A549 (cell line): ENCODE results near the gene COMMD9. TPM values are rescaled to one million over a fixed set of nuclear protein-coding genes. Genes with fewer than 3 reads are reported as not detected.

Source experiments
- ATAC-seq, 2 experiments: fragments of 200-7000 bp in 1 of 2; fragments of >200 bp in 1 of 2; cut with Nextera tagmentation in 1 of 2; cut with Tn5 transposase in 1 of 2; 3 replicates each; pipeline versions ENCODE4 v1.8.0 to v1.9.1; 2018 to 2020; ENCODE audit warnings: mild to moderate bottlenecking in 1 of 2, moderate library complexity in 1 of 2
- CTCF ChIA-PET: fragments of 300-600 bp; sonication (Branson Sonifier 250); formaldehyde crosslinking; extraction: SDS; loops from one replicate; lab custom pipeline; 2021; ENCODE audit warnings: antibody characterized with exemption, inconsistent platforms; lab: Yijun Ruan, JAX
- POLR2A ChIA-PET: fragments of 350-600 bp; formaldehyde crosslinking; extraction: SDS; loops from one replicate; lab custom pipeline; 2021; ENCODE audit warnings: antibody characterized with exemption, inconsistent platforms; lab: Yijun Ruan, JAX
- DNase-seq, 2 experiments: peaks; one replicate each; pipeline versions ENCODE4 v3.0.0 to v3.0.0-alpha.2; 2011 to 2016; ENCODE audit warnings: low read depth in 1 of 2, low spot score in 1 of 2
- FAIRE-seq: peaks from 2 replicates; lab custom pipeline; 2011; peaks lifted over from hg19 to GRCh38; lab: Jason Lieb, UNC
- H3K27ac ChIP-seq, 2 experiments: fragments of >200 bp; sonication (Bioruptor Twin); formaldehyde crosslinking; 3 replicates each; pipeline ENCODE4 v1.5.1; 2016 to 2017
- H3K4me1 ChIP-seq: fragments of >200 bp; sonication (Bioruptor Twin); formaldehyde crosslinking; 3 replicates; pipeline ENCODE4 v1.6.1; 2016
- H3K4me2 ChIP-seq: fragments of >200 bp; sonication (Bioruptor Twin); formaldehyde crosslinking; 3 replicates; pipeline ENCODE4 v1.6.1; 2016
- H3K4me3 ChIP-seq: fragments of >200 bp; sonication (Bioruptor Twin); formaldehyde crosslinking; 3 replicates; pipeline ENCODE4 v1.5.1; 2016
- H3K9me3 ChIP-seq: fragments of >200 bp; sonication (Bioruptor Twin); formaldehyde crosslinking; 3 replicates; pipeline ENCODE4 v1.6.1; 2016
- BCL3 ChIP-seq: fragments of >200 bp; sonication (Bioruptor Twin); formaldehyde crosslinking; IDR thresholded peaks from 3 replicates; pipeline ENCODE4 v1.6.1; 2016
- CEBPB ChIP-seq, 2 experiments: fragments of >200 bp in 1 of 2; sonication (Bioruptor Twin) in 1 of 2; formaldehyde crosslinking in 1 of 2; IDR thresholded peaks; 2 replicates each; pipeline ENCODE4 v1.6.1; 2012 to 2016
- E2F6 ChIP-seq: IDR thresholded peaks from 2 replicates; pipeline ENCODE4 v1.6.1; 2012; ENCODE audit warnings: low read depth, borderline replicate concordance
- EHF ChIP-seq: fragments of 250-450 bp; sonication (Bioruptor Pico); IDR thresholded peaks from 2 replicates; pipeline ENCODE4 v1.5.0; 2020; ENCODE audit warnings: mild to moderate bottlenecking
- ELK1 ChIP-seq: fragments of 150-350 bp; IDR thresholded peaks from 2 replicates; pipeline ENCODE4 v1.6.1; 2014; ENCODE audit warnings: low read depth, mild to moderate bottlenecking, low read length
- EP300 ChIP-seq, 2 experiments: fragments of >200 bp; sonication (Bioruptor Twin); formaldehyde crosslinking; IDR thresholded peaks; 2 replicates in 1 of 2; 3 replicates in 1 of 2; pipeline ENCODE4 v1.6.1; 2016 to 2017
- HES2 ChIP-seq: fragments of >200 bp; sonication (Bioruptor Twin); formaldehyde crosslinking; IDR thresholded peaks from 2 replicates; pipeline ENCODE4 v1.6.1; 2016
- HMGXB4 ChIP-seq: fragments of 250-450 bp; sonication (Bioruptor Pico); IDR thresholded peaks from 2 replicates; pipeline ENCODE4 v1.5.0; 2021; ENCODE audit warnings: mild to moderate bottlenecking, moderate library complexity, borderline replicate concordance
- HOXB13 ChIP-seq: fragments of 250-450 bp; sonication (Bioruptor Pico); IDR thresholded peaks from 2 replicates; pipeline ENCODE4 v1.5.0; 2020; ENCODE audit warnings: low read depth, mild to moderate bottlenecking, moderate library complexity
- JUNB ChIP-seq: fragments of >200 bp; sonication (Bioruptor Twin); formaldehyde crosslinking; IDR thresholded peaks from 2 replicates; pipeline ENCODE4 v1.6.1; 2016
- MAZ ChIP-seq: fragments of 150-350 bp; IDR thresholded peaks from 2 replicates; pipeline ENCODE4 v1.6.1; 2014; ENCODE audit warnings: antibody characterized with exemption, low read depth, low read length, borderline replicate concordance
- POLR2AphosphoS2 ChIP-seq: conservative IDR thresholded peaks from 2 replicates; pipeline ENCODE4 v1.6.1; 2012; ENCODE audit warnings: low read length, improper control_type of control experiment, inconsistent platforms
- SMC3 ChIP-seq: fragments of >200 bp; sonication (Bioruptor Twin); formaldehyde crosslinking; IDR thresholded peaks from 3 replicates; pipeline ENCODE4 v1.6.1; 2018; ENCODE audit warnings: inconsistent platforms
- ZC3H11A ChIP-seq: fragments of 450-650 bp; IDR thresholded peaks from 2 replicates; pipeline ENCODE4 v1.6.1; 2014; ENCODE audit warnings: antibody characterized with exemption, mild to moderate bottlenecking
- ZFP36 ChIP-seq: fragments of 450-650 bp; IDR thresholded peaks from 2 replicates; pipeline ENCODE4 v1.6.1; 2014; ENCODE audit warnings: borderline replicate concordance; ENCODE audit not compliant: partially characterized antibody
- WGBS: methylation state at CpG from one replicate; pipeline ENCODE4 v1.1.6; 2017; ENCODE audit errors: missing lambda C conversion rate; 5-methylcytosine and 5-hydroxymethylcytosine counted together
- polyA plus RNA-seq, 4 experiments: library from polyadenylated mRNA; depleted of rRNA in 3 of 4; stranded (reverse); fragments of >200 nt; fragmentation: RNase III in 1 of 4; extraction: RNeasy Plus Mini Kit Qiagen cat#74134 plus additional on column Dnase treatment in 1 of 4; gene quantifications; 2 replicates in 3 of 4; 3 replicates in 1 of 4; pipeline ENCODE4 v1.2.3, GENCODE V29; 2011 to 2017

The COMMD9 gene
- polyA plus RNA-seq, 2 of the 4 experiments (the other 2 are of a cell fraction), result 36.3 to 37.3 TPM

GRCh38 chr11:36304351-36304750, 15.1 kb upstream of the COMMD9 start:
- FAIRE-seq (no peak), DNase-seq (no peak), ATAC-seq (no peak)
- Histone ChIP-seq H3K4me2 (peak overlapping the region; percentile 15; the same call in 1 of the 3 replicates), H3K9me3 (no peaks in the 10 kb centered on the region), H3K4me3 (no peak overlapping the region), H3K27ac (no peak overlapping the region), H3K4me1 (0 out of 3 replicates have a peak, but pooled peaks cover 5% of the 10 kb centered on the region)
- no peak for TF ChIP-seq EHF (CRISPR knock-in tag)
- WGBS, result 11% methylated on average over 1 of the region's 1 CpG
- ChIA-PET CTCF (interaction anchor here (1.5 to 3.1 kb wide), 6 partner anchors 12 to 189 kb away, joined by 3 to 13 read pairs (median 7); partner anchors contain the start of gene COMMD9), POLR2A (no interaction called here)

- Histone ChIP-seq H3K4me3 (no peak overlapping the region), H3K4me1 (peaks cover 11% of the 10 kb centered on the region; the same call in 1 of the 3 replicates), H3K9me3 (no peaks in the 10 kb centered on the region), H3K27ac (no peak overlapping the region), H3K4me2 (no peak overlapping the region)
- POLR2A ChIA-PET, result no interaction called here
- ATAC-seq (no peak), DNase-seq (no peak), FAIRE-seq (no peak)
- CTCF ChIA-PET, result interaction anchor here (1.2 to 4.8 kb wide), 8 partner anchors 9 to 479 kb away, joined by 3 to 20 read pairs (median 6); no protein-coding TSS in a partner anchor
- WGBS, result 58% methylated on average over 3 of the region's 3 CpGs
- no peak for TF ChIP-seq MAZ
- no peak for TF ChIP-seq BCL3
- no peak for TF ChIP-seq ZFP36
- no peak for TF ChIP-seq CEBPB (IDR thresholded peaks at IDR 0.05)
- TF ChIP-seq HOXB13 (CRISPR knock-in tag), result no peak
- TF ChIP-seq HMGXB4 (CRISPR knock-in tag), result no peak
- no peak for TF ChIP-seq SMC3
- TF ChIP-seq JUNB, result no peak
- TF ChIP-seq ELK1, result no peak
- no peak for TF ChIP-seq E2F6
- TF ChIP-seq ZC3H11A, result no peak
- TF ChIP-seq, all 56 proteins: peak for 0
Measured at GRCh38 chr11:36300650-36301049, 11.4 kb upstream of the COMMD9 start.

GRCh38 chr11:36296884-36297543, 7.8 kb upstream of the COMMD9 start:
- H3K4me1 ChIP-seq, result peaks cover 5% of the 10 kb centered on the region; the same call in 1 of the 3 replicates
- FAIRE-seq (no peak), ATAC-seq (0 out of 6 replicates have a peak, but pooled peaks of 1 of the 2 experiments have one; percentile 23), DNase-seq (no peak)
- WGBS, result 40% methylated on average over 8 of the region's 8 CpGs
- no peak overlapping the region for H3K4me3 ChIP-seq
- H3K27ac ChIP-seq, result peak overlapping the region in 1 of 2 experiments; percentile 41; a peak in 1 of 6 replicates
- no peaks in the 10 kb centered on the region for H3K9me3 ChIP-seq
- TF ChIP-seq ZFP36 (no peak), POLR2AphosphoS2 (no peak), CEBPB (IDR thresholded peaks at IDR 0.05) (peak; percentile 39 to 81; a peak in 3 of 4 replicates), EP300 (IDR thresholded peaks at IDR 0.05) (peak in 1 of 2 experiments; percentile 37; a peak in 2 of 5 replicates), HES2 (peak; percentile 24; the same call in 1 of the 2 replicates)
- H3K4me2 ChIP-seq, result peak overlapping the region; percentile 19; the same call in 2 of the 3 replicates
- POLR2A ChIA-PET, result no interaction called here
- CTCF ChIA-PET, result interaction anchor here (1.0 to 10.6 kb wide), 5 partner anchors 10 to 196 kb away, joined by 3 to 182 read pairs (median 11); no protein-coding TSS in a partner anchor
